Activated CD4-positive, alpha-beta T cell treated with anti-CD3 and anti-CD28 coated beads, Interleukin-2, amount 50 U/mL, for 1 hour (primary cell): ENCODE results near the gene DDX23.
"Not testable (repeated sequence)": the region's sequence is repeated elsewhere in the genome, so short reads cannot be mapped to it uniquely, and the experiment has no call there.

Experiments
- DNase-seq: peaks from one replicate; pipeline ENCODE4 v3.0.0-alpha.2; 2020

The DDX23 gene

GRCh38 chr12:48861111-48861510, 9.1 kb upstream of the DDX23 start:
- no peak for DNase-seq

- not testable (repeated sequence) for DNase-seq
Observed at GRCh38 chr12:48860236-48860635, 8.3 kb upstream of the DDX23 start.

GRCh38 chr12:48859607-48860006, 7.6 kb upstream of the DDX23 start:
- no peak for DNase-seq

- DNase-seq: no peak
Observed at GRCh38 chr12:48858043-48858442, 6.1 kb upstream of the DDX23 start.

- DNase-seq: no peak
Observed at GRCh38 chr12:48857278-48857994, 5.5 kb upstream of the DDX23 start.

- DNase-seq: no peak
Observed at GRCh38 chr12:48856379-48856778, 4.4 kb upstream of the DDX23 start.

- not testable (repeated sequence) for DNase-seq
Observed at GRCh38 chr12:48854932-48855331, 3.0 kb upstream of the DDX23 start.

GRCh38 chr12:48854488-48854887, 2.5 kb upstream of the DDX23 start:
- no peak for DNase-seq

- DNase-seq: peak; percentile 88
Observed at GRCh38 chr12:48852734-48853688, 1.0 kb upstream of the DDX23 start.

GRCh38 chr12:48842021-48842420, 9.9 kb downstream of the DDX23 start:
- not testable (repeated sequence) for DNase-seq

GRCh38 chr12:48838048-48838447, 13.9 kb downstream of the DDX23 start:
- DNase-seq: no peak

GRCh38 chr12:48832321-48833060, 19.5 kb downstream of the DDX23 start:
- no peak for DNase-seq

GRCh38 chr12:48831257-48831656, 20.7 kb downstream of the DDX23 start:
- DNase-seq: no peak

GRCh38 chr12:48828841-48829575, 23.0 kb downstream of the DDX23 start:
- no peak for DNase-seq

- no peak for DNase-seq
Observed at GRCh38 chr12:48828293-48828692, 23.7 kb downstream of the DDX23 start.

GRCh38 chr12:48827513-48828096, 24.4 kb downstream of the DDX23 start:
- DNase-seq: no peak

- DNase-seq: no peak
Observed at GRCh38 chr12:48827026-48827425, 24.9 kb downstream of the DDX23 start.

GRCh38 chr12:48826209-48826855, 25.6 kb downstream of the DDX23 start:
- DNase-seq: no peak

- no peak for DNase-seq
Observed at GRCh38 chr12:48824905-48825304, 27.1 kb downstream of the DDX23 start.

- DNase-seq: peak; percentile 8
Observed at GRCh38 chr12:48824112-48824511, 27.9 kb downstream of the DDX23 start.

- no peak for DNase-seq
Observed at GRCh38 chr12:48823281-48823680, 28.7 kb downstream of the DDX23 start.

GRCh38 chr12:48822711-48823110, 29.3 kb downstream of the DDX23 start:
- no peak for DNase-seq
